Fibroblast of lung (primary cell): ENCODE results near the gene RMND5A. TPM values are rescaled to one million over a fixed set of nuclear protein-coding genes. Genes with fewer than 3 reads are reported as not detected.

Experiments used
- DNase-seq, 2 donors: peaks; one replicate each; pipeline versions ENCODE4 v3.0.0 to v3.0.0-alpha.2; 2010; ENCODE audit warnings: low read depth in 2 of 2
- H2AFZ ChIP-seq: 2 replicates; pipeline ENCODE4 v1.5.1; 2012; ENCODE audit warnings: low read length, control low read depth, inconsistent platforms
- H3K27ac ChIP-seq: 2 replicates; pipeline ENCODE4 v1.5.1; 2011; ENCODE audit warnings: low read length, control low read depth; ENCODE audit not compliant: insufficient read depth
- H3K27me3 ChIP-seq: 2 replicates; pipeline ENCODE4 v1.5.1; 2011; ENCODE audit warnings: mild to moderate bottlenecking, low read length; ENCODE audit not compliant: control insufficient read depth, insufficient read depth
- H3K36me3 ChIP-seq: 2 replicates; pipeline ENCODE4 v1.5.1; 2011; ENCODE audit warnings: low read length; ENCODE audit not compliant: control insufficient read depth, insufficient read depth
- H3K4me1 ChIP-seq: 2 replicates; pipeline ENCODE4 v1.5.1; 2011; ENCODE audit warnings: low read length; ENCODE audit not compliant: control insufficient read depth, insufficient read depth; ENCODE audit errors: extremely low read depth
- H3K4me2 ChIP-seq: 2 replicates; pipeline ENCODE4 v1.5.1; 2011; ENCODE audit warnings: low read length, control low read depth; ENCODE audit not compliant: insufficient read depth; ENCODE audit errors: extremely low read depth
- H3K4me3 ChIP-seq, 4 experiments: fragments of 200-600 bp in 1 of 4; sonication (generic) in 1 of 4; replicated peaks in 1 of 4; 2 replicates each; pipeline ENCODE4 v1.5.1; 2011 to 2016; ENCODE audit warnings: low read length in 4 of 4, low read depth in 3 of 4, mild to moderate bottlenecking in 3 of 4, control low read depth in 2 of 4, inconsistent platforms in 1 of 4, mixed read lengths in 1 of 4; ENCODE audit not compliant: insufficient read depth in 1 of 4; ENCODE audit errors: control extremely low read depth in 1 of 4
- H3K79me2 ChIP-seq: 2 replicates; pipeline ENCODE4 v1.5.1; 2012; ENCODE audit warnings: mild to moderate bottlenecking, low read length, inconsistent platforms; ENCODE audit not compliant: control insufficient read depth, insufficient read depth
- H3K9ac ChIP-seq: 2 replicates; pipeline ENCODE4 v1.5.1; 2011; ENCODE audit warnings: mild to moderate bottlenecking, low read length, control low read depth; ENCODE audit not compliant: insufficient read depth
- H3K9me3 ChIP-seq: 2 replicates; pipeline ENCODE4 v1.5.1; 2012; ENCODE audit warnings: low read depth, low read length; ENCODE audit not compliant: control insufficient read depth, insufficient read depth
- H4K20me1 ChIP-seq: 2 replicates; pipeline ENCODE4 v1.5.1; 2011; ENCODE audit warnings: low read length; ENCODE audit not compliant: control insufficient read depth, insufficient read depth; ENCODE audit errors: extremely low read depth
- EZH2 ChIP-seq: IDR thresholded peaks from 2 replicates; pipeline ENCODE4 v1.5.1; 2012; ENCODE audit warnings: low read length, control low read depth, mild to moderate bottlenecking; ENCODE audit errors: missing control alignments
- polyA plus RNA-seq, 2 donors: library from polyadenylated mRNA; depleted of rRNA in 1 of 2; stranded (reverse) in 1 of 2; unstranded in 1 of 2; fragments of >200 nt; gene quantifications; 2 replicates each; pipeline ENCODE4 v1.2.1, GENCODE V29; 2011 to 2012; ENCODE audit warnings: missing spikeins in 1 of 2
- total RNA-seq: library from RNA; depleted of rRNA; stranded (reverse); fragments of >200 nt; gene quantifications from 2 replicates; pipeline ENCODE4 v1.2.1, GENCODE V29; 2014
- TF ChIP-seq, protein P1 (sequence below), 2 donors: IDR thresholded peaks in 1 of 2; conservative IDR thresholded peaks in 1 of 2; 1 replicate in 1 of 2; 2 replicates in 1 of 2; pipeline ENCODE4 v1.5.1; 2011 to 2012; ENCODE audit warnings: low read length in 2 of 2, control low read depth in 1 of 2, inconsistent platforms in 1 of 2, low read depth in 1 of 2, mild to moderate bottlenecking in 1 of 2

Gene RMND5A
- total and polyA plus RNA-seq, 2 donors (not counting 1 experiment from before 2014, with no cell fraction given): 7.5 to 17.3 TPM

DNA sequence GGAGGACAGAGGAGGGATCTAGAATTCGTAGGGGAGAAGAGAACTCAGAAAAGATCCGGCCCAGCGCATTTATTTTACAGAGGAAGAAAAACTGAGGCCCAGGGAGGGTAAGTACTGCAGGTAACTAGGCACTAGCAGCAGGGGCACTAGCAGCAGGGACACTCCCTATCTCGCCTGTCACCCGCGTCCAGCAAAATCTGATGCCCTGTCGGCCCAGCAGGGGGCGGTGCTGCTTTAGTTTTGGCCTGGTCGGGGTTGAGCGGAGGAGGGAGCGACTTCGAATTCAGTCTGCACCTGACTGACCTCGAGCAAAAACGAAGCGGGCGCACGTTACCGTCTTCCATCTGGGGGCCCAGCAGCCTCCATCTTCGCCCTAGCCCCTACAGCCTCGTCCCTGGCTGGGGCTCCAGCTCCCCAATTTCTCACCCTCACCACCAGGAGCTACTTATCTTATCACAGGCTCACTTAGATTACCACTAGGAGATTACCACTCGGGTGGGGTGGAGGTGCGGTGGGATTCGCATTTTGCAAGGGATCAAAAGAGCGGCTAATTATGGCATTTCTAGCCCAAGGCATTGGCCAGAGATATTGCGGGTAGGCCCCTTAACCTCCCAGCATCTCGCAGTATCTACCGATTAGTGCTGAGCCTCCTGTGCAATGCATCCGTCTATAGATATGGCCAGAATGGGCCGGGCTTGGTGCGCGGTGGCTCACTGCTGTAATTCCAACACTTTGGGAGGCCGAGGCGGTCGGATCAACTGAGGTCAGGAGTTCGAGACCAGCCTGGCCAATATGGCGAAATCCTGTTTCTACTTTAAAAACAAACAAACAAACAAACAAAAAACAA is 88.4 kb downstream of the RMND5A start:
- TF ChIP-seq EZH2: peak; percentile 40
- TF ChIP-seq, protein P1, sequence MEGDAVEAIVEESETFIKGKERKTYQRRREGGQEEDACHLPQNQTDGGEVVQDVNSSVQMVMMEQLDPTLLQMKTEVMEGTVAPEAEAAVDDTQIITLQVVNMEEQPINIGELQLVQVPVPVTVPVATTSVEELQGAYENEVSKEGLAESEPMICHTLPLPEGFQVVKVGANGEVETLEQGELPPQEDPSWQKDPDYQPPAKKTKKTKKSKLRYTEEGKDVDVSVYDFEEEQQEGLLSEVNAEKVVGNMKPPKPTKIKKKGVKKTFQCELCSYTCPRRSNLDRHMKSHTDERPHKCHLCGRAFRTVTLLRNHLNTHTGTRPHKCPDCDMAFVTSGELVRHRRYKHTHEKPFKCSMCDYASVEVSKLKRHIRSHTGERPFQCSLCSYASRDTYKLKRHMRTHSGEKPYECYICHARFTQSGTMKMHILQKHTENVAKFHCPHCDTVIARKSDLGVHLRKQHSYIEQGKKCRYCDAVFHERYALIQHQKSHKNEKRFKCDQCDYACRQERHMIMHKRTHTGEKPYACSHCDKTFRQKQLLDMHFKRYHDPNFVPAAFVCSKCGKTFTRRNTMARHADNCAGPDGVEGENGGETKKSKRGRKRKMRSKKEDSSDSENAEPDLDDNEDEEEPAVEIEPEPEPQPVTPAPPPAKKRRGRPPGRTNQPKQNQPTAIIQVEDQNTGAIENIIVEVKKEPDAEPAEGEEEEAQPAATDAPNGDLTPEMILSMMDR (conservative IDR thresholded peaks at IDR 0.05 in 1 of 2, IDR thresholded peaks at IDR 0.05 in 1 of 2; ENCODE audit: low read depth in 1 of 2, low read length in 2 of 2): peak; percentile 85
- Histone ChIP-seq H3K79me2 (no peaks in the 10 kb centered on the region), H3K9ac (no peak overlapping the region), H3K9me3 (no peaks in the 10 kb centered on the region), H3K27me3 (peaks cover 35% of the 10 kb centered on the region), H4K20me1 (no peaks in the 10 kb centered on the region), H3K27ac (no peak overlapping the region), H3K4me1 (peaks cover 2% of the 10 kb centered on the region), H2AFZ (no peak overlapping the region), H3K36me3 (no peaks in the 10 kb centered on the region), H3K4me2 (peak overlapping the region; percentile 64), H3K4me3 (peak overlapping the region in 3 of 4 experiments; percentile 1 to 45 (median 35))
- peak; percentile 57 to 70 for DNase-seq

DNA sequence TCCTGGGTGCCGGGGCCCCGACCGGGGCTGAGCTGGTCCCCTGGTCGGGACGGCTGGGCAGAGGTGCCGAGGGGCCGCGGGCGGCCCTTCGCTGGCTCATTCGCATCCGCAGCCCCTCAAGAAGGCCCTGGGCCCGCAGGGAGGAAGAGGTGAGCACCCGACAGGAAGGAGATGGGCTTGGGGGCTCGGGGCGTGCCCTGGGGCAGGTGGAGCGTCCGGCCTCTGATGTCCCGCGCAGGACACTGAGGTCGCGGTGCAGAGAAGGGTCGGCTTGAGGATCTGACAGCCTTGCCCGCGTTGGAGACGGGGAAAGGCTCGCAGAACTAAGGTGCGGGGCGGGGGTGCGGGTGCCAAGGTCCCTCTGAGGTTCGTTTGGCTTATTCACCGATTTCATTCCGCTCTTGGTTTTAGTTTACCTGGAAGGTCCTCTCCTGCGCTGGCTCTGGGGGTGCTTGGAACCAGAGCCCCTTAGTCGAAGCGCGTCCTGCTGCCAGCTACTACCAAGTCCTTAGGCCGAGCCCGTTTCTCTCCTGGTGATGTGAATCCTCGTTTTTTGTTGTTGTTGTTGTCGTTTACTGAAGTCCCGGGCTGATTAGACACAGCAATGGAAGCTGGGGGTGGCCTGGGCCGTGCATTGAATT is 89.5 kb downstream of the RMND5A start:
- Histone ChIP-seq H3K4me2 (peak overlapping the region; percentile 13), H3K27me3 (peaks cover 35% of the 10 kb centered on the region), H3K27ac (no peak overlapping the region), H3K4me3 (no peak overlapping the region), H3K9ac (no peak overlapping the region), H4K20me1 (no peaks in the 10 kb centered on the region), H3K79me2 (no peaks in the 10 kb centered on the region), H3K36me3 (no peaks in the 10 kb centered on the region), H3K9me3 (no peaks in the 10 kb centered on the region), H2AFZ (no peak overlapping the region), H3K4me1 (peaks cover 2% of the 10 kb centered on the region)
- no peak for DNase-seq
- TF ChIP-seq EZH2: peak; percentile 68
- TF ChIP-seq, protein P1 (conservative IDR thresholded peaks at IDR 0.05 in 1 of 2, IDR thresholded peaks at IDR 0.05 in 1 of 2; ENCODE audit: low read depth in 1 of 2, low read length in 2 of 2): no peak

DNA sequence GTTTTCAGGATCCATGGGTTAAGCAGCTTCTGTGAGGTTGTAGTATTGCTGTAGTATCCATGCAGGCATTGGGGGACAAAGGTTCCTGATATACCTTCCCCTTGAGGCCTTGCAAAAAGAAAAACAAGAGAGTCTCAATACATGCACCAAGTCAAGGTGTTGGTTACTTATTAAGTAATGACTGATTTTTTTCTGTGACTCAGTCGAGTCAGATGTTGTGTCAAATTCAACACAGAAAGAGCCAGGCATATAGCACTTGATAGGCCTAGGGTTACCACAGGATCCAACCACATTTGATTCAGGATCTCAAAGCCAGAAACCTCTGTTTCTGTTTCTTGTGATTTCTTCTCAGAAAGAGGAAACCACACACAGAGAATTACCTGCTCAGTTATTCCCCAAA is 95.5 kb downstream of the RMND5A start:
- no peak for TF ChIP-seq EZH2
- TF ChIP-seq, protein P1 (conservative IDR thresholded peaks at IDR 0.05 in 1 of 2, IDR thresholded peaks at IDR 0.05 in 1 of 2; ENCODE audit: low read depth in 1 of 2, low read length in 2 of 2): no peak
- Histone ChIP-seq H3K27ac (no peak overlapping the region), H3K4me1 (no peaks in the 10 kb centered on the region), H3K4me3 (no peak overlapping the region), H3K36me3 (no peaks in the 10 kb centered on the region), H4K20me1 (no peaks in the 10 kb centered on the region), H3K4me2 (no peak overlapping the region), H2AFZ (no peak overlapping the region), H3K9me3 (no peaks in the 10 kb centered on the region), H3K9ac (no peak overlapping the region), H3K27me3 (peaks cover 5% of the 10 kb centered on the region), H3K79me2 (no peaks in the 10 kb centered on the region)
- DNase-seq: no peak
